ENCODE data around the gene PLXNA2.

Gene PLXNA2

GRCh38 chr1:208162903-208163302 is 81.3 kb downstream of the PLXNA2 start:
- DNase-seq (ENCODE audit: low spot score): no peak

GRCh38 chr1:208161656-208162375 is 82.4 kb downstream of the PLXNA2 start:
- no peak for DNase-seq (ENCODE audit: low spot score)

GRCh38 chr1:208161005-208161404 is 83.2 kb downstream of the PLXNA2 start:
- no peak for DNase-seq (ENCODE audit: low spot score)

DNA sequence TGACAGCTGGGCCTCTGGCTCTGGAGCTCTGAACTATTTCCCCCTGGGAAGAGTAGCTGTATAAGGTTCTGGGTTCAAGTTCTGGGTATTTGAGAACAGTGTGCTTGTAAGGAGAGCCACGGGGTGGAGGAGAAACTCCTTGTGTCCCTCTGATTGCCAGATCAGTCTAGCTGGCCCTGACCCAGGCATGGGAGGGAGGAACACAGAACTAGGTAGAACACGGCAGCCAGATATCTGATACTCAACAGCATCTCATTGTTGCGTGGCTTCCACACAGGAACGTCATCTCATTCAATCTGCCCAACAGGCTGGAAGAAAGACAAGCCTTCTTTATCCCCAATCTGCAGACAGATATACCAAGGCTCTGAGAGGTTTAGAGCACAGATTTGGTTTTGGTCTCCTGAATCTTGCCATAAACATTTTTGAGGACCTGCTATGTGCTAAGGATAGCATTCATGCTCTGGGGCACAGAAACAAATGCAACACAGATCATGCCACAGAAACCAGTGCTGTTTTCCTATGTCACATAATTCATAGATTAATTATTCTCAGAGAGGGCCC is 83.8 kb downstream of the PLXNA2 start:
- DNase-seq (ENCODE audit: low spot score): no peak

GRCh38 chr1:208159555-208160258 is 84.5 kb downstream of the PLXNA2 start:
- no peak for DNase-seq (ENCODE audit: low spot score)

GRCh38 chr1:208158640-208159554 is 85.3 kb downstream of the PLXNA2 start:
- no peak for DNase-seq (ENCODE audit: low spot score)

- DNase-seq (ENCODE audit: low spot score): no peak
Measured at GRCh38 chr1:208157769-208158168, 86.4 kb downstream of the PLXNA2 start.

- DNase-seq (ENCODE audit: low spot score): no peak
Measured at GRCh38 chr1:208156741-208157140, 87.4 kb downstream of the PLXNA2 start.

GRCh38 chr1:208156310-208156709 is 87.9 kb downstream of the PLXNA2 start:
- no peak for DNase-seq (ENCODE audit: low spot score)

DNA sequence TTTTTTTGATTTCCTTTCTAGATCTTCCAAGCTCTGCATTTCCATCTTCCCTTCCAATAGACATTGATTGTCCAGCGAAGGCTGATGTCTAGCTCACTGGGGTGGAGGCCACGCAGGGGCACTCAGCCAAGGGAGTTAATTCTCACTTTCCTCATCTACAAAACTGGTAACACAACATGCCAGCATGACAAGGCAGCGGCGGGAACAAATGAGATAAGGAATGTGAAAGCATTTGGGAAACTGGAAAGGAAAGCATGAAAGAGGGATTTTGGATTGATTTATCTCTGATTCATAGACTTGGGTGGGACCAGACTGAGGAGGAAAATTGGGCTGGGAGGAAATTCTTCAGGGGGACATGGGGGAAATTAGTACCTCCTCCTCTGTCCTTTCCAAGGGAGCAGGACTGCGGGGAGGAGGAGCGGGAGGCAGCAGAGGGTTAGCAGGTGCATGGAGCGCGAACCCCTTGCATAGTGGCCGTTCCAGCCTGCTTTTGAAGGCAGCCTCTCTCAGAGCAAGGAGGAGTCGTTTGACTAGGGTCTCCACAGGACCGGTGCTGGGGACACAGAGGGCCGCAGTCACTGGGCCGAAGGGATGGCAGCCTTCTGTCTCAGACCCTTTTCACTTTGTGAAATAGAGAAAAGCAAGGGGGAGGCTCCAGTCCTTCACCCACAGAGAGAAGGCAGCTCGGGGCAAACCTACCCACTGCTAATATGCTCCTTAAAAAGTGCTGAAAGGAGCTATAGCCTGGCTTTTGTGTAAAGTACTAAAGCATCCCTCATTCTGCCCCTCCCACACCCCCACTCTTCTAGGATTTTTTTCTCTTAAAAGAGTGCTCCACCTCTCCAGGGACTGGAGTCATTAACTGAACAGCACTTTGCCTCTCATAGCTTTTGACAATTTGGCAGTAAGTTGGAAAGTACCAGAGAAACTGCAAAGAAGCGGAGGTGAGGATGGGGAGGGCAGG is 89.2 kb downstream of the PLXNA2 start:
- DNase-seq (ENCODE audit: low spot score): no peak

GRCh38 chr1:208154040-208154439 is 90.1 kb downstream of the PLXNA2 start:
- no peak for DNase-seq (ENCODE audit: low spot score)

GRCh38 chr1:208153386-208153785 is 90.8 kb downstream of the PLXNA2 start:
- DNase-seq (ENCODE audit: low spot score): no peak

DNA sequence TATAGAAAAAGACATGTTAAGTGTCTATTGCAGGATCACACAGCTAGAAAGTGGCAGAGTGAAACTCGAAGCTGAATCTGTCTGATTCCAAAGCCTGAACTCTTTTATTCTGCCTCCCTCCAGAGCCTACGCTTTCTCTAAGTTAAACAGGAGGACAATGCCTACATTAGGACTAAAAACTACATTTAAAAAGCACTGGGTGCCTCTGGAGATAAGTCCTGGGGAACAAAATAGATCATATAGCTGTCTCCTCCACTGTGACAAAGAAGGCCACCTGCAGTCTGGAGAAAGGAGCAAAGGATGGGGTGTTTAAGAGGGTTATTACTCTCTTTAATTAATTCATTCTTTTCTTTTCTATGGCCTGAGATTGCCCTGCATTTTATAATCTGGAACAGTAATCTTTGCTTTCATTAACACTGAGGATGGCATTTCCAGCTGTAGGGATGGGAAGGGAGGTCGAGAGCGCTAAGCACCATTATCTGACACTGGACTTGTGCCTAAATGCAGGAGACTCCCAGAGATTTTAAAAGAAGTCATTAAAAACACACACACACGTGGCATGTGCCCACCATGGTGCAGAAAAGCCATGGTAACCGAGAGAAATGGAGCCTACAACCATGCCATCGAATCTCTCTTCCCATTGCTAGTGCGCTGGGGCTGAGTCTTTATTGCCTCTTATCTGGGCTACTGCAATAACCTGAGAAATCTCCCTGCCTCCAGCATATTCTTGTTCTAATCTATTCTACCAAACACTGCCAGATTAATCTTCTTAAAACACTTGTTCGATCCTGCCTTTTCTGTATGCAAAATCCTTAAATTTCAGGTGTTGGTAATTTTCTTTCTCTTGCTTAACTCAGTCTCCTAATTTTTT is 92.2 kb downstream of the PLXNA2 start:
- DNase-seq (ENCODE audit: low spot score): no peak

DNA sequence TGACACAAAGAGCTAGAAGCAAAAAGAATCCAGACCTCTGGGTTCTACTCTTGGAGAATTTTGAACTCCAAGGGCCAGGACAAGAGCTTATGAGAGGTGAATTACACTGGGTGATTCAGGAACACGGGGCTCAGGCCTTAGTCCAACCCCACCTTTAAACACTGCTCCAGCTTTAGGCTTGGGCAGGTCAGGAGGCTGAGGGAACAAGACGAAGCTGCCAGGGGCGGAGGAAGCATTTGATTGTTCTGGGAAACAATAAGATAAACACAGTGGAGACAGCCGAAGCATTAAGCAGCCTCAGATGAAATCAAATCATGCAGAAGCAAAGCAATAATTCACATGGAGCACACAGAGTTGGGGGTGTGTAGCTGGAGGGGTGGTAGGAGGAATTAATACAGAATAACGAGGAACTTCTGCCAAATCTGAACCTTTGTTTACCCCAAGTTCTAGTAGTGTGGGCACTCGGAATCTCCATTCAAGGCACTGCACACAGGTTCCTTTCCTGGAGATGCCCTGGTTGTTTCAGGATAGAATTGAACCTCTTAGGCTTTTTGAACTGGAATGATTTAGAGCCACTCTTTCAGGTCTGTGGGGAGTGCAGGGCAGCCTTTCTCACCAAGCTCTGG is 93.2 kb downstream of the PLXNA2 start:
- no peak for DNase-seq (ENCODE audit: low spot score)

GRCh38 chr1:208149776-208150514 is 94.2 kb downstream of the PLXNA2 start:
- DNase-seq (ENCODE audit: low spot score): no peak

DNA sequence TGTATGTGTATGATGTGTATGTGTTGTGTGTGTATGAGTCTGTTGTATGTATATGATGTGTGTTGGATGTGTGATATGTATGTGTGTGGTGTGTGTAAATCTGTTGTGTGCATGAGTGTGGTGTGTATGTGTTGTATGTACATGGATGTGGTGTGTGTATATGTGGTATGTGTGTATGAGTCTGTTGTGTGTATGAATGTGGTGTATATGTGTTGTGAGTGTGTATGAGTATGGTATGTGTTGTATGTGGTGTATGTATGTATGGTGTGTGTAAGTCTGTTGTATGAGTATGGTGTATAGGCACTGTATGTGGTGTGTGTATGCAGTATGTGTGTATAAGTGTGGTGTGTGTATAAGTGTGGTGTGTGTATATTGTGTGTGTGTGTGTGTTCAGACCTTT is 95.0 kb downstream of the PLXNA2 start:
- no peak for DNase-seq (ENCODE audit: low spot score)

DNA sequence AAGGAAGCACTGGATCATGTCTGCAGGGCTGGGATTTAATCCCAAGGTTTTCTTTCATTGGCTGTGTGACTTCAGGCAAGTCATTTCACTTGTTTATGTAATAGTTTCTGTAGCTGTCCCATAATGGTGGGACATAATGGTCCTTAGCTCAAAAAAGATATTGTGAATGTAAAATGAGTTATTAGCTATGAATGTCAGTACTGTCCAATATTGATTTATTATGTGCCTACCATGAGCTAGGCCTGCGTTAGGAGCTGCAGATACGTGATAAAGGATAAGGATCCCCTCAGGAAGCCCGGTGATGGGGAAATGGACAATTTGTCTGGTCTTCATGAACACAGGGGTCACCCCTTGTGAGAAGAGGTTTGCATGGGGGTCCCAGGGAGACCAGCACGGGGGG is 95.8 kb downstream of the PLXNA2 start:
- DNase-seq (ENCODE audit: low spot score): no peak

- DNase-seq (ENCODE audit: low spot score): no peak
Measured at GRCh38 chr1:208146650-208147049, 97.5 kb downstream of the PLXNA2 start.

GRCh38 chr1:208145167-208145566 is 99.0 kb downstream of the PLXNA2 start:
- no peak for DNase-seq (ENCODE audit: low spot score)

Data from COLO829 (cell line).